ENCODE data around the gene TMEM270. TPM values are rescaled to one million over a fixed set of nuclear protein-coding genes. Genes with fewer than 3 reads are reported as not detected.
A peak's percentile ranks its signal among the peaks of the same experiment; 100 is the strongest.

TMEM270 gene
- total RNA-seq, 6 donors from 2014 or later: not detected

DNA sequence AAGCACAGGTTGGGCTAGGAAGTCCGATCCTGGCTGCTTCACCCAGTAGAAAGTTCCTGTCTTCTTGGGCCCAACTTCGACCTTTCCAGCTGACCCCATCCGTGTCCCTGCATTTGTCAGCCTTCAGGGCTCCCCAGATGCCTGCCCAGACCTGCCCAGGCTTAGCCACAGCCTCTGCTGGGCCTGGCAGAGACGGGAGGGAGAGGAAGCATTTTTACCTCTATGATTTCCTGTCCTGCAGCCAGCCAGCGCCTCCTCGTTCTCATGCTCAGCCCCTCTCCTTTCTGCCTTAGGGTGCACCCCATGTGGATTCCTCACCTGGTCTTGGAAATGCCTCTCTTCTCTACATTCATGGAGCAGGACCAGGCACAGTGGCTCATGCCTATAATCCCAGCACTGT, 22.3 kb upstream of the TMEM270 start:
- Histone ChIP-seq H3K4me3 (no peak overlapping the region), H3K27me3 (no peaks in the 10 kb centered on the region), H3K36me3 (no peaks in the 10 kb centered on the region), H3K27ac (no peak overlapping the region), H3K4me1 (peaks cover 6 to 25% (median 14%) of the 10 kb centered on the region in 4 donors), H3K9me3 (no peaks in the 10 kb centered on the region)
- 51 to 61% methylated on average over 6 of the region's 6 CpGs for WGBS, 2 donors
- no peak for DNase-seq
- no peak for ATAC-seq (ENCODE audit: low FRiP score in 2 of 2)
- TF ChIP-seq, protein P1, sequence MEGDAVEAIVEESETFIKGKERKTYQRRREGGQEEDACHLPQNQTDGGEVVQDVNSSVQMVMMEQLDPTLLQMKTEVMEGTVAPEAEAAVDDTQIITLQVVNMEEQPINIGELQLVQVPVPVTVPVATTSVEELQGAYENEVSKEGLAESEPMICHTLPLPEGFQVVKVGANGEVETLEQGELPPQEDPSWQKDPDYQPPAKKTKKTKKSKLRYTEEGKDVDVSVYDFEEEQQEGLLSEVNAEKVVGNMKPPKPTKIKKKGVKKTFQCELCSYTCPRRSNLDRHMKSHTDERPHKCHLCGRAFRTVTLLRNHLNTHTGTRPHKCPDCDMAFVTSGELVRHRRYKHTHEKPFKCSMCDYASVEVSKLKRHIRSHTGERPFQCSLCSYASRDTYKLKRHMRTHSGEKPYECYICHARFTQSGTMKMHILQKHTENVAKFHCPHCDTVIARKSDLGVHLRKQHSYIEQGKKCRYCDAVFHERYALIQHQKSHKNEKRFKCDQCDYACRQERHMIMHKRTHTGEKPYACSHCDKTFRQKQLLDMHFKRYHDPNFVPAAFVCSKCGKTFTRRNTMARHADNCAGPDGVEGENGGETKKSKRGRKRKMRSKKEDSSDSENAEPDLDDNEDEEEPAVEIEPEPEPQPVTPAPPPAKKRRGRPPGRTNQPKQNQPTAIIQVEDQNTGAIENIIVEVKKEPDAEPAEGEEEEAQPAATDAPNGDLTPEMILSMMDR (IDR thresholded peaks at IDR 0.05): no peak
- TF ChIP-seq POLR2AphosphoS5 (IDR thresholded peaks at IDR 0.05) (no peak), POLR2A (IDR thresholded peaks at IDR 0.05) (no peak), EP300 (IDR thresholded peaks at IDR 0.05) (no peak)

DNA sequence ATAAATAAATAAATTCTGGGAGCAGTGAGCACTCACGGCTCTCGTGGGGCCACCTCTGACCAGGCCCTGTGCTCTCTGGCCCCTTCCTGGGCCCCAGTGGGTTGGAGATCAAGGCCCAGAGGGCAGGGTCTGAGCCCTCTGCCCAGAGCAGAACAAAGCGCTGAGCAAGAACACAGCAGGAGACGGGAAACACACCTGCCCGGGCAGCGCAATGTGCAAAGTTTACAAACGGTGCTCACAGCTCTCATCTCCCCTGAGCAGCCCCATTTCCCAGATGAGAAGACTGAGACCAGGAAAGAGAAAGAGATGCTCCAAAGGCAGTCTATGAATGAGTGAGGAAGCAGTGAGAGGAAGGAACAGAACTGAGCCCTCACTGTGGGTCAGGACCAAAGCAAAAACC, 21.7 kb upstream of the TMEM270 start:
- Histone ChIP-seq H3K27me3 (no peaks in the 10 kb centered on the region), H3K27ac (no peak overlapping the region), H3K4me3 (no peak overlapping the region), H3K4me1 (peaks cover 6 to 31% (median 15%) of the 10 kb centered on the region in 4 donors), H3K36me3 (no peaks in the 10 kb centered on the region), H3K9me3 (no peaks in the 10 kb centered on the region)
- ATAC-seq (ENCODE audit: low FRiP score in 2 of 2): no peak
- WGBS, 2 donors: 87 to 89% methylated on average over 7 of the region's 7 CpGs
- no peak for TF ChIP-seq EP300 (IDR thresholded peaks at IDR 0.05)
- DNase-seq: no peak

- H3K27me3 ChIP-seq: no peaks in the 10 kb centered on the region
- no peaks in the 10 kb centered on the region for H3K36me3 ChIP-seq
- ATAC-seq (ENCODE audit: low FRiP score in 2 of 2) (no peak), DNase-seq (no peak)
- no peak overlapping the region for H3K27ac ChIP-seq
- TF ChIP-seq POLR2A (IDR thresholded peaks at IDR 0.05) (no peak), POLR2AphosphoS5 (IDR thresholded peaks at IDR 0.05) (no peak), EP300 (IDR thresholded peaks at IDR 0.05) (no peak)
- TF ChIP-seq, protein P1 (IDR thresholded peaks at IDR 0.05): no peak
- 87 to 95% methylated on average over 20 to 21 of the region's 22 CpGs for WGBS, 2 donors
- no peak overlapping the region for H3K4me3 ChIP-seq
- H3K9me3 ChIP-seq: no peaks in the 10 kb centered on the region
- peaks cover 6 to 32% (median 15%) of the 10 kb centered on the region in 4 donors for H3K4me1 ChIP-seq
Measured at GRCh38 chr7:73839743-73840714, 20.9 kb upstream of the TMEM270 start.

DNA sequence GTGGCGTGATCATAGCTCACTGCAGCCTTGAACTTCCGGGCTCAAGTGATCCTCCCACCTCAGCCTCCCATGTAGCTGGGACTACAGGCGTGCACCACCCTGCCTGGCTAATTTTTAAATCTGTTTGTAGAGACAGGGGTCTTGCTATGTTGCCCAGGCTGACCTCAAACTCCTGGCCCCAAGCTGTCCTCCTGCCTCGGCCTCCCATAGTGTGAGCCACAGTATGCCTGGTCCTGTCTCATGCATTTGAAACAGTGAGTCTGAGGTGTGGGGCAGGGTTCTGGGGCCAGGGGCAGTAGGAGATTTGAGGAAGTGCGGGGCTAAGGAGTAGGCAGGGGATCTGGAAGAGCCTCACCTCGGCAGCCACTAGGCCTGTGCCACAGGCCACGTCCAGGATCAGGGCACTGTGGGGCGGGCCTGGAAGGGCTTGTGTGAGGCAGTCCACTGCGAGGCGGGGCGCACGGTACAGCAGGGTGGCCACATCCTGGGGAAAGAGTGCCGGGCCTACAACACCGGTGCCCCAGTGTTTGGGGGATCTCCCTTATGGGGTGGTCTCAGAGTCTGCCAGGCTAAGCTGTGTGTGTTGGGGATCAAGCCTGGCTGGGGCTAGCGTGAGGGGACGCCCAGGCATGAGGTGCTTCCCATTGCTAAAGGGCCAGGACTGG, 20.1 kb upstream of the TMEM270 start:
- TF ChIP-seq POLR2A (IDR thresholded peaks at IDR 0.05) (no peak), POLR2AphosphoS5 (IDR thresholded peaks at IDR 0.05) (no peak)
- Histone ChIP-seq H3K9me3 (no peaks in the 10 kb centered on the region), H3K4me3 (no peak overlapping the region), H3K27ac (no peak overlapping the region), H3K27me3 (no peaks in the 10 kb centered on the region), H3K4me1 (peaks cover 6 to 32% (median 15%) of the 10 kb centered on the region in 4 donors), H3K36me3 (no peaks in the 10 kb centered on the region)
- DNase-seq (peak in 1 of 2 donors; percentile 75), ATAC-seq (ENCODE audit: low FRiP score in 2 of 2) (no peak)
- WGBS, 2 donors: 93 to 96% methylated on average over 12 to 16 of the region's 16 CpGs

DNA sequence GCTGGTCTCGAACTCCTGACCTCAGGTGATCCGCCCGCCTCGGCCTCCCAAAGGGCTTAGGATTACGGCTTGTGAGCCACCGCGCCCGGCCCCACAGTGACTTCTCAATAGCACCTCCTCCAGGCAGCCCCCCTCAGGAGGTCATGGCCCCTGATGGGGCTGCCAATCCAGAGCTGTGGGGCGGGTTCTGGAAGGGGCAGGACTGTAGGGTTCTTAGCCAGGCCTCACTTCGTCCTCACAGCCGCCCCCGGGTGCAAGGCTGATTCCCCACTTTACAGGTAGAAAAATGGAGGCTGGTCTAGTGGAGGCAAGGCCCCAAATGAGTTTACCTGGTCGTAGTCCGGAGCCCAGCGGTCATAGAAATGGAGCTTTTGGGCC, 19.3 kb upstream of the TMEM270 start:
- DNase-seq (peak in 1 of 2 donors; percentile 73), ATAC-seq (ENCODE audit: low FRiP score in 2 of 2) (peak in 1 of 2 donors; percentile 7)
- Histone ChIP-seq H3K36me3 (no peaks in the 10 kb centered on the region), H3K27ac (peak overlapping the region; percentile 60 to 90 (median 76)), H3K27me3 (no peaks in the 10 kb centered on the region), H3K4me3 (peak overlapping the region; percentile 43 to 65 (median 60)), H3K9me3 (no peaks in the 10 kb centered on the region), H3K4me1 (peaks cover 6 to 32% (median 15%) of the 10 kb centered on the region in 4 donors)
- 74 to 81% methylated on average over 6 to 14 of the region's 15 CpGs for WGBS, 2 donors
- TF ChIP-seq POLR2A (IDR thresholded peaks at IDR 0.05): no peak
- TF ChIP-seq POLR2AphosphoS5 (IDR thresholded peaks at IDR 0.05): no peak
- TF ChIP-seq, protein P1 (IDR thresholded peaks at IDR 0.05): no peak
- TF ChIP-seq EP300 (IDR thresholded peaks at IDR 0.05): no peak
